ENCODE data around the gene DAAM1.
A peak's percentile ranks its signal among the peaks of the same experiment; 100 is the strongest.

DAAM1 gene

GRCh38 chr14:59295951-59296350 lies 107.5 kb downstream of the DAAM1 start:
- no peak for DNase-seq

- no peak for DNase-seq
Observed at GRCh38 chr14:59296508-59296907, 108.0 kb downstream of the DAAM1 start.

- DNase-seq, result no peak
Observed at GRCh38 chr14:59297071-59297776, 108.8 kb downstream of the DAAM1 start.

GRCh38 chr14:59299731-59300130 lies 111.3 kb downstream of the DAAM1 start:
- DNase-seq, result no peak

- DNase-seq, result peak; percentile 1
Observed at GRCh38 chr14:59301354-59301753, 112.9 kb downstream of the DAAM1 start.

GRCh38 chr14:59302313-59302712 lies 113.8 kb downstream of the DAAM1 start:
- no peak for DNase-seq

GRCh38 chr14:59303216-59303615 lies 114.7 kb downstream of the DAAM1 start:
- DNase-seq, result no peak

- DNase-seq, result no peak
Observed at GRCh38 chr14:59305231-59305630, 116.8 kb downstream of the DAAM1 start.

GRCh38 chr14:59305836-59306555 lies 117.5 kb downstream of the DAAM1 start:
- no peak for DNase-seq

- no peak for DNase-seq
Observed at GRCh38 chr14:59306775-59307174, 118.3 kb downstream of the DAAM1 start.

GRCh38 chr14:59308086-59308485 lies 119.6 kb downstream of the DAAM1 start:
- no peak for DNase-seq

- no peak for DNase-seq
Observed at GRCh38 chr14:59308673-59309072, 120.2 kb downstream of the DAAM1 start.

GRCh38 chr14:59309291-59309900 lies 120.9 kb downstream of the DAAM1 start:
- DNase-seq, result no peak

- DNase-seq, result no peak
Observed at GRCh38 chr14:59310633-59311032, 122.2 kb downstream of the DAAM1 start.

- DNase-seq, result no peak
Observed at GRCh38 chr14:59311723-59312122, 123.3 kb downstream of the DAAM1 start.

GRCh38 chr14:59313144-59313651 lies 124.7 kb downstream of the DAAM1 start:
- no peak for DNase-seq

- DNase-seq, result no peak
Observed at GRCh38 chr14:59313658-59314608, 125.5 kb downstream of the DAAM1 start.

- DNase-seq, result no peak
Observed at GRCh38 chr14:59314953-59315599, 126.6 kb downstream of the DAAM1 start.

- DNase-seq, result no peak
Observed at GRCh38 chr14:59316151-59316830, 127.8 kb downstream of the DAAM1 start.

- no peak for DNase-seq
Observed at GRCh38 chr14:59317346-59317745, 128.9 kb downstream of the DAAM1 start.

- no peak for DNase-seq
Observed at GRCh38 chr14:59317798-59318505, 129.5 kb downstream of the DAAM1 start.

Data from CD4-positive, alpha-beta T cell treated with Interferon gamma for 1 hour (primary cell).